Omental fat pad (tissue), 4 donors: ENCODE results near the gene STK32A. TPM values are rescaled to one million over a fixed set of nuclear protein-coding genes. Genes with fewer than 3 reads are reported as not detected.

ENCODE experiments used
- ATAC-seq: fragments of 150-250 bp; one replicate; pipeline ENCODE4 v1.9.1; 2016; ENCODE audit warnings: mild to moderate bottlenecking, moderate library complexity; ENCODE audit not compliant: low FRiP score
- DNase-seq: peaks from one replicate; pipeline ENCODE4 v3.0.0-alpha.2; 2019; ENCODE audit warnings: low spot score
- CTCF ChIP-seq, 3 donors: fragments of 450-650 bp; IDR thresholded peaks; one replicate each; pipeline ENCODE4 v1.5.1; 2016 to 2017; ENCODE audit warnings: antibody characterized with exemption in 3 of 3, mild to moderate bottlenecking in 3 of 3, moderate library complexity in 2 of 3
- total RNA-seq, 4 donors: library from RNA; depleted of rRNA; stranded (reverse); fragments of >200 nt; gene quantifications; one replicate each; pipeline ENCODE4 v1.1.0, GENCODE V29; 2016

The STK32A gene
- total RNA-seq, 4 donors from 2014 or later: 0.48 to 12.3 (median 4.9) TPM

GRCh38 chr5:147388184-147389108 is 153.6 kb downstream of the STK32A start:
- no peak for ATAC-seq
- TF ChIP-seq CTCF (IDR thresholded peaks at IDR 0.05): no peak
- no peak for DNase-seq

GRCh38 chr5:147390654-147391225 is 155.9 kb downstream of the STK32A start:
- no peak for TF ChIP-seq CTCF (IDR thresholded peaks at IDR 0.05)
- DNase-seq (no peak), ATAC-seq (no peak)

GRCh38 chr5:147391781-147392180 is 157.0 kb downstream of the STK32A start:
- TF ChIP-seq CTCF (IDR thresholded peaks at IDR 0.05): no peak
- ATAC-seq (peak; percentile 89), DNase-seq (peak; percentile 34)

- DNase-seq (no peak), ATAC-seq (no peak)
- TF ChIP-seq CTCF (IDR thresholded peaks at IDR 0.05): no peak
Measured at GRCh38 chr5:147393874-147394672, 159.2 kb downstream of the STK32A start.

GRCh38 chr5:147396070-147396823 is 161.4 kb downstream of the STK32A start:
- ATAC-seq (peak; percentile 30), DNase-seq (no peak)
- no peak for TF ChIP-seq CTCF (IDR thresholded peaks at IDR 0.05)

GRCh38 chr5:147397616-147398015 is 162.8 kb downstream of the STK32A start:
- no peak for TF ChIP-seq CTCF (IDR thresholded peaks at IDR 0.05)
- no peak for ATAC-seq
- no peak for DNase-seq
